HL-60 (cell line): ENCODE results near the gene KLHL25.

Experiments used
- GABPA ChIP-seq: IDR thresholded peaks from 2 replicates; pipeline ENCODE4 v1.6.1; 2012; ENCODE audit warnings: low read depth
- POLR2AphosphoS5 ChIP-seq: IDR thresholded peaks from 2 replicates; pipeline ENCODE4 v1.6.1; 2012; ENCODE audit warnings: low read depth
- SPI1 ChIP-seq: IDR thresholded peaks from 2 replicates; pipeline ENCODE4 v1.6.1; 2012; ENCODE audit warnings: low read depth, mild to moderate bottlenecking, borderline replicate concordance
- TF ChIP-seq, protein P1 (sequence below): IDR thresholded peaks from one replicate; pipeline ENCODE4 v1.5.1; 2011; ENCODE audit warnings: low read length, control low read depth, inconsistent platforms; ENCODE audit not compliant: insufficient read depth
- TF ChIP-seq, protein P2 (sequence below): IDR thresholded peaks from 2 replicates; pipeline ENCODE4 v1.6.1; 2012; ENCODE audit warnings: low read depth; ENCODE audit not compliant: insufficient replicate concordance

- TF ChIP-seq, protein P1, sequence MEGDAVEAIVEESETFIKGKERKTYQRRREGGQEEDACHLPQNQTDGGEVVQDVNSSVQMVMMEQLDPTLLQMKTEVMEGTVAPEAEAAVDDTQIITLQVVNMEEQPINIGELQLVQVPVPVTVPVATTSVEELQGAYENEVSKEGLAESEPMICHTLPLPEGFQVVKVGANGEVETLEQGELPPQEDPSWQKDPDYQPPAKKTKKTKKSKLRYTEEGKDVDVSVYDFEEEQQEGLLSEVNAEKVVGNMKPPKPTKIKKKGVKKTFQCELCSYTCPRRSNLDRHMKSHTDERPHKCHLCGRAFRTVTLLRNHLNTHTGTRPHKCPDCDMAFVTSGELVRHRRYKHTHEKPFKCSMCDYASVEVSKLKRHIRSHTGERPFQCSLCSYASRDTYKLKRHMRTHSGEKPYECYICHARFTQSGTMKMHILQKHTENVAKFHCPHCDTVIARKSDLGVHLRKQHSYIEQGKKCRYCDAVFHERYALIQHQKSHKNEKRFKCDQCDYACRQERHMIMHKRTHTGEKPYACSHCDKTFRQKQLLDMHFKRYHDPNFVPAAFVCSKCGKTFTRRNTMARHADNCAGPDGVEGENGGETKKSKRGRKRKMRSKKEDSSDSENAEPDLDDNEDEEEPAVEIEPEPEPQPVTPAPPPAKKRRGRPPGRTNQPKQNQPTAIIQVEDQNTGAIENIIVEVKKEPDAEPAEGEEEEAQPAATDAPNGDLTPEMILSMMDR: no peak
- TF ChIP-seq, protein P2, sequence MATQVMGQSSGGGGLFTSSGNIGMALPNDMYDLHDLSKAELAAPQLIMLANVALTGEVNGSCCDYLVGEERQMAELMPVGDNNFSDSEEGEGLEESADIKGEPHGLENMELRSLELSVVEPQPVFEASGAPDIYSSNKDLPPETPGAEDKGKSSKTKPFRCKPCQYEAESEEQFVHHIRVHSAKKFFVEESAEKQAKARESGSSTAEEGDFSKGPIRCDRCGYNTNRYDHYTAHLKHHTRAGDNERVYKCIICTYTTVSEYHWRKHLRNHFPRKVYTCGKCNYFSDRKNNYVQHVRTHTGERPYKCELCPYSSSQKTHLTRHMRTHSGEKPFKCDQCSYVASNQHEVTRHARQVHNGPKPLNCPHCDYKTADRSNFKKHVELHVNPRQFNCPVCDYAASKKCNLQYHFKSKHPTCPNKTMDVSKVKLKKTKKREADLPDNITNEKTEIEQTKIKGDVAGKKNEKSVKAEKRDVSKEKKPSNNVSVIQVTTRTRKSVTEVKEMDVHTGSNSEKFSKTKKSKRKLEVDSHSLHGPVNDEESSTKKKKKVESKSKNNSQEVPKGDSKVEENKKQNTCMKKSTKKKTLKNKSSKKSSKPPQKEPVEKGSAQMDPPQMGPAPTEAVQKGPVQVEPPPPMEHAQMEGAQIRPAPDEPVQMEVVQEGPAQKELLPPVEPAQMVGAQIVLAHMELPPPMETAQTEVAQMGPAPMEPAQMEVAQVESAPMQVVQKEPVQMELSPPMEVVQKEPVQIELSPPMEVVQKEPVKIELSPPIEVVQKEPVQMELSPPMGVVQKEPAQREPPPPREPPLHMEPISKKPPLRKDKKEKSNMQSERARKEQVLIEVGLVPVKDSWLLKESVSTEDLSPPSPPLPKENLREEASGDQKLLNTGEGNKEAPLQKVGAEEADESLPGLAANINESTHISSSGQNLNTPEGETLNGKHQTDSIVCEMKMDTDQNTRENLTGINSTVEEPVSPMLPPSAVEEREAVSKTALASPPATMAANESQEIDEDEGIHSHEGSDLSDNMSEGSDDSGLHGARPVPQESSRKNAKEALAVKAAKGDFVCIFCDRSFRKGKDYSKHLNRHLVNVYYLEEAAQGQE: no peak
- TF ChIP-seq POLR2AphosphoS5 (no peak), GABPA (no peak), SPI1 (no peak)
Observed at GRCh38 chr15:85810075-85810474, 15.3 kb upstream of the KLHL25 start.
